ENCODE data around the gene FGF7.

Gene FGF7

DNA sequence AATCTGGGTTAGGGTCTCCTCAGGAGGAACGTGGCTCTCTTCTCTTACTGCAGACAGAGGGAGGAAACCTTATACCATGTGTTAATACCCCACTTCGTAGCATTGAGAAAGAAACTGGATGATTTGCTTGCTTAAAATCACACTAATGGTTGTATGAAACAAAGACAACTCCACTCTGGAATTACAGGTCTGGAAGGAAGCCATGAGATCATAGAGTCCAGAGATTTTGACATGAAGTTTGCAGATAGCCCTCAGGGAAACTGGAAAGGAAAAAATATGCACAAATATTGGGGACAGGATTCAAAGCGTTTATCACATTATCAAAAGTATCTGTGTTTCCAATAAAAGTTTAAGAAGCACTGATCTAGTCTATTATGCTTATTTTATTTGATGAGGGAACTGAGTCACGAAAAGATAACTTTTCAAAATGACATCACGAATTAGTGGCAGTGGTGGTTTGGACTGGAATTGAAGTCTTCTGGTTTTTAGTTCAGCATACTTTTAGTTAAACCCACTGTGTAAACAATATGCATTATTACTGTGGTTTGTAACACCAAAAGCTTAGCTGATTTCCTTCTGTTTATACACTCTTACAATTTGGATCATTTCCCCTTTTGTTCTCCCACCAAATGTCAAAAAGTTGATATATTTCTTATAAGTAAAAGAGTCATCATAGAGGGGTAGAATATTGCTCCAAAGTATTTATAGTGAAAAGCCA lies 16.8 kb downstream of the FGF7 start:
- no peaks in the 10 kb centered on the region for H3K36me3 ChIP-seq (ENCODE audit: insufficient read depth, low read length)
- H3K4me1 ChIP-seq (ENCODE audit: insufficient read depth, low read length) = peaks cover 12% of the 10 kb centered on the region; the same call in 1 of the 2 replicates
- no peaks in the 10 kb centered on the region for H3K9me3 ChIP-seq (ENCODE audit: insufficient read depth, low read depth, low read length)
- 97% methylated on average over 4 of the region's 5 CpGs for WGBS
- H3K27ac ChIP-seq (ENCODE audit: low read depth, low read length) = no peak overlapping the region
- H3K4me3 ChIP-seq (ENCODE audit: low read length) = no peak overlapping the region
- H3K27me3 ChIP-seq (ENCODE audit: insufficient read depth, low read length) = no peaks in the 10 kb centered on the region
- no peak overlapping the region for H3K9ac ChIP-seq (ENCODE audit: low read depth, low read length)

DNA sequence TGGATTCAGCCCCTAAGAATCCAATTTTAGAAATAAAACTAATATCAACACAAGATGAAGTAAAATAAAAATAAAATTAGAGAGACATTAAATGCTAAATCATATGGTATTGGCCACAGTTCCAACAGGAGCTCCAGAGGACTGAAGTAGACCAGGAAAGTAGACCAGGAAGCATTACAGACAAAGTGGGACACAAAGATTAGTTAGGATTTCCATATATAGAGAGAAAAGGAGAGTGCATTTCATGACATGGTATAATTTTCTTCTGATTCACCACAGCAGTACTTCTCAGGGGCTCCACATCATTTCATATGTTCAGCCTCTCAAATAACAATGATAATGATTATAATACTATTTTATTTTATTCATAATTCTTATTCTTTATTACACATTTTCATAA lies 18.3 kb downstream of the FGF7 start:
- no peaks in the 10 kb centered on the region for H3K36me3 ChIP-seq (ENCODE audit: insufficient read depth, low read length)
- no peak overlapping the region for H3K27ac ChIP-seq (ENCODE audit: low read depth, low read length)
- H3K9ac ChIP-seq (ENCODE audit: low read depth, low read length) = no peak overlapping the region
- no peak overlapping the region for H3K4me3 ChIP-seq (ENCODE audit: low read length)
- peaks cover 12% of the 10 kb centered on the region; the same call in 1 of the 2 replicates for H3K4me1 ChIP-seq (ENCODE audit: insufficient read depth, low read length)
- H3K27me3 ChIP-seq (ENCODE audit: insufficient read depth, low read length) = no peaks in the 10 kb centered on the region
- H3K9me3 ChIP-seq (ENCODE audit: insufficient read depth, low read depth, low read length) = no peaks in the 10 kb centered on the region

DNA sequence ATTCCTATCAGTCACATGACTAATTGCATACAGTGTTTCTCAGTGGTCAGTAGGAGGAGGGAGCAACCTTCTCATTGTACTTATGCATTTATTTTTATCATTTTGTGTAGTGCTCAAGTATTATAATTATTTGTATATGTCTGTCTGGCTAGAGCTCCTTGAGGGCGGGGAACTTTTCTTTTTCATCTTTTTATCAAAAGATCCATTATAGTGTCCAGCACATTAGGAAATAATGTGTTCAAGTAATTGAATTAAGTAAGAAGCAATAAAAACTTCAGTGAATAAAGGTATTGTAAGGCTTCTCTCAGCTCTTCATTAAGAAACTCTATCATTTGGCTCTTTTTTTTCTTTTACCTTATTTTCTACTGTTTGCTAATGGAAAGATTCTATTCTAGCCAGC lies 18.8 kb downstream of the FGF7 start:
- no peaks in the 10 kb centered on the region for H3K9me3 ChIP-seq (ENCODE audit: insufficient read depth, low read depth, low read length)
- H3K4me1 ChIP-seq (ENCODE audit: insufficient read depth, low read length) = peaks cover 12% of the 10 kb centered on the region; the same call in 1 of the 2 replicates
- H3K4me3 ChIP-seq (ENCODE audit: low read length) = no peak overlapping the region
- no CpG with 5 or more reads among the region's 1 CpG for WGBS
- H3K36me3 ChIP-seq (ENCODE audit: insufficient read depth, low read length) = no peaks in the 10 kb centered on the region
- H3K27ac ChIP-seq (ENCODE audit: low read depth, low read length) = no peak overlapping the region
- H3K9ac ChIP-seq (ENCODE audit: low read depth, low read length) = no peak overlapping the region
- no peaks in the 10 kb centered on the region for H3K27me3 ChIP-seq (ENCODE audit: insufficient read depth, low read length)

DNA sequence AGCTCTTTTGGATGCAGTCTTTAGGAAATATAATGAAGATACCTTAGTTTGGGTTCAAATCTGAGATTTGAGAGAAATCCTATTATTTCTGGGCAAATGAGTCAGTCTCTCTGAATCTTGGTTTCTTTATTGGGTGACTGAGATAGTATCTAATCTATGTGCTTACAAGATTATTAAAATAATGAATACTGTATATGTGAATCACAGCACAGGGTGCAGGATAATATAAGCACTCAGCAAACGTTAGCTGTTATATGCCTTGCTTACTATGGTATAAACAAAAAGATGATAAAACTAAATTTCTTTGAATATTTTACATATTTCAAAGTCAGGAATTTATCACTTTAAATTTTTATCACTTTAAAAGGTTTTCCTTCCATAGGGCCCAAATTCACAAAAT lies 29.6 kb downstream of the FGF7 start:
- no peaks in the 10 kb centered on the region for H3K4me1 ChIP-seq (ENCODE audit: insufficient read depth, low read length)
- WGBS = no CpG with 5 or more reads among the region's 1 CpG
- no peaks in the 10 kb centered on the region for H3K36me3 ChIP-seq (ENCODE audit: insufficient read depth, low read length)
- no peak overlapping the region for H3K27ac ChIP-seq (ENCODE audit: low read depth, low read length)
- no peak overlapping the region for H3K9ac ChIP-seq (ENCODE audit: low read depth, low read length)
- H3K9me3 ChIP-seq (ENCODE audit: insufficient read depth, low read depth, low read length) = no peaks in the 10 kb centered on the region
- no peaks in the 10 kb centered on the region for H3K27me3 ChIP-seq (ENCODE audit: insufficient read depth, low read length)
- H3K4me3 ChIP-seq (ENCODE audit: low read length) = no peak overlapping the region

DNA sequence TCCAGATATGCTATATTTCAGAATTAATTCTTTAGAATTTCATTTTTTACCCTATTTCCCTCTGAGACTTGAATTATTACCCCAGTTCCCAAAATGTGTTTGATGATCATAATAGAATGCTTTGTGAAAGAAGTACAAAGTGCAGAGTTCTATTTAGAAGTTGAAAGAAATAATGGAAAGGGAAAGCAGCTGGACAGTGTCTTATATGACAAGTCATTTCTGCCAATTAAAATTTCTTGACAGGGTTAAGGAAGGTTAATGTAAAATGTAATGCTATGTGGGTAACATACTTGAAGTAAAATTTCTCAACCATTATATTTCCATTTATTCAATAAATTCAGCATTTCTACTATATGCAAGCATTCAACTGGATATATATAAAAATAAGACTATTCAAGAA lies 33.1 kb downstream of the FGF7 start:
- Histone ChIP-seq H3K9ac (ENCODE audit: low read depth, low read length) (no peak overlapping the region), H3K27ac (ENCODE audit: low read depth, low read length) (no peak overlapping the region), H3K4me1 (ENCODE audit: insufficient read depth, low read length) (no peaks in the 10 kb centered on the region), H3K9me3 (ENCODE audit: insufficient read depth, low read depth, low read length) (no peaks in the 10 kb centered on the region), H3K36me3 (ENCODE audit: insufficient read depth, low read length) (no peaks in the 10 kb centered on the region), H3K4me3 (ENCODE audit: low read length) (no peak overlapping the region), H3K27me3 (ENCODE audit: insufficient read depth, low read length) (no peaks in the 10 kb centered on the region)

DNA sequence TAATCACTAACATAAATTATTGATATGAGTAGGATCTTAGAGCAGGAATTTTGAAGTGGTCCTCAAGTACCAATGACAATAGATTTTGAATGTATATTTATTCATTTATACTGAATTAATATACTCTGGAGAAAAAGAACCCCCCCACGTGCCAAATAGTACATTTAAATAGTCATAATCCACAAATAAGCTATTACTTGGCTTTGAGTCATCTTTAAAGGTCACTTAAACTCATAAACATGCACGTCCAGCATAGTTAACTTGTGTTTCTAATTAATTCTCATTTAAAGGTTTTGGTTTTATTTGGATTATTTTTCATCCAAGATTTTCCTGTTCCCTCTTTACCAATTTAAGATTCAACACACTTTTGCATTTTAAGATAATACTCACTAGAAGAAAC lies 35.1 kb downstream of the FGF7 start:
- Histone ChIP-seq H3K36me3 (ENCODE audit: insufficient read depth, low read length) (no peaks in the 10 kb centered on the region), H3K27ac (ENCODE audit: low read depth, low read length) (no peak overlapping the region), H3K4me1 (ENCODE audit: insufficient read depth, low read length) (no peaks in the 10 kb centered on the region), H3K9me3 (ENCODE audit: insufficient read depth, low read depth, low read length) (no peaks in the 10 kb centered on the region), H3K27me3 (ENCODE audit: insufficient read depth, low read length) (no peaks in the 10 kb centered on the region), H3K9ac (ENCODE audit: low read depth, low read length) (no peak overlapping the region), H3K4me3 (ENCODE audit: low read length) (no peak overlapping the region)
- WGBS = 36% methylated on average over 1 of the region's 2 CpGs

DNA sequence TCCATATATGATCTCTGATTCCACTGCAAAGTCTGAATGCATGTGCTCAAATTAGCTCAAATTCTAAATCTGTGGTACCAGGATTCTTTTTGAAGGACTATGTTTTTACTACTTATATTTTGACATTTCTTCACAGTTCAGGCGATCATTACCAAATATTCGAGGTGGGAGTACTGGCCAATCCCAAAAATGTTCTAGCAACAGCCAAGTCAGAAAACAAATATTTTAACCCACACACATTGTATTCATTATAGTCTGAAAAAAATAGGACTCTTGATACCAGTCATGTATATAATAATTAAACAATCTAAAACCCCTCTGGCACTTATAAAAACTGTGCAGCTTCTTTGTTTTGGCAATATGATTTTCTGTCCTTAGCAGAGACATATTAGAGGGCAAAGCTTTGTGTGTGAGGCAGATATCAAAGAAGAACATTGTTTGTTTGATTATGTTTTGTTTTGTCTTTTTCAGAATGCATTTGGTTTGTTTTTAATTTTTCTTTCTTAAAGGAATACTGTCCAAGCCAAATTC lies 37.4 kb downstream of the FGF7 start:
- H3K9ac ChIP-seq (ENCODE audit: low read depth, low read length) = no peak overlapping the region
- WGBS = 89% methylated on average over 2 of the region's 2 CpGs
- no peaks in the 10 kb centered on the region for H3K4me1 ChIP-seq (ENCODE audit: insufficient read depth, low read length)
- H3K36me3 ChIP-seq (ENCODE audit: insufficient read depth, low read length) = no peaks in the 10 kb centered on the region
- H3K9me3 ChIP-seq (ENCODE audit: insufficient read depth, low read depth, low read length) = no peaks in the 10 kb centered on the region
- H3K27ac ChIP-seq (ENCODE audit: low read depth, low read length) = no peak overlapping the region
- H3K27me3 ChIP-seq (ENCODE audit: insufficient read depth, low read length) = no peaks in the 10 kb centered on the region
- H3K4me3 ChIP-seq (ENCODE audit: low read length) = no peak overlapping the region

DNA sequence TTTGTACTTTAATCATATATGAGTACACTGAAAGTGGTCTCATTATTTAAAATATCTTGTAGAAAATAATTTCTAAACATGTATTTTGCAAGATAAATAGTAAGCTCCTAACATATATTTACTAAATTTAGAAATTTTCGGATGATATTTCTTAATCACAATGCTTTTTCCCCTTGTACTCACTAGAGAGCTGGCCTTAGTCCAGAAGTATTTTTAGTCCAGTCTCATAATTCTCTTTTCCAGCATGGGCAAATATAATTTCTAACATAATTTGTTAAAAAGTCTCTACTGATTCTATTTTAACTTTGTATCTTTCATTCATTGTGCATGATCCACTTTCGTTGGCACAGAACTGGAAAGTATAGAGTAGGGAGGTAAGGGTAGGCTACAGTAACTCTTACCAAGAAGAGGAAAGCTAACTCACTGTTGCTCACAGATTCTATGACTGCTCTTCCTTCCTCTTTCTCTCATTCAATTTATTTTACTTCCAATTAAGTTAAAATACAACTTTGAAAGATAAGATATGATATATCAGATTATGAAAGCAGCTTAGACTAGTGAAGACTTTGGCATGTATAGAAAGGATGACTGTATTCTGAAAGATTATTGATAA lies 39.3 kb downstream of the FGF7 start:
- no peak overlapping the region for H3K27ac ChIP-seq (ENCODE audit: low read depth, low read length)
- H3K27me3 ChIP-seq (ENCODE audit: insufficient read depth, low read length) = no peaks in the 10 kb centered on the region
- H3K36me3 ChIP-seq (ENCODE audit: insufficient read depth, low read length) = no peaks in the 10 kb centered on the region
- 88% methylated on average over 1 of the region's 2 CpGs for WGBS
- no peaks in the 10 kb centered on the region for H3K4me1 ChIP-seq (ENCODE audit: insufficient read depth, low read length)
- H3K4me3 ChIP-seq (ENCODE audit: low read length) = no peak overlapping the region
- H3K9me3 ChIP-seq (ENCODE audit: insufficient read depth, low read depth, low read length) = no peaks in the 10 kb centered on the region
- no peak overlapping the region for H3K9ac ChIP-seq (ENCODE audit: low read depth, low read length)

DNA sequence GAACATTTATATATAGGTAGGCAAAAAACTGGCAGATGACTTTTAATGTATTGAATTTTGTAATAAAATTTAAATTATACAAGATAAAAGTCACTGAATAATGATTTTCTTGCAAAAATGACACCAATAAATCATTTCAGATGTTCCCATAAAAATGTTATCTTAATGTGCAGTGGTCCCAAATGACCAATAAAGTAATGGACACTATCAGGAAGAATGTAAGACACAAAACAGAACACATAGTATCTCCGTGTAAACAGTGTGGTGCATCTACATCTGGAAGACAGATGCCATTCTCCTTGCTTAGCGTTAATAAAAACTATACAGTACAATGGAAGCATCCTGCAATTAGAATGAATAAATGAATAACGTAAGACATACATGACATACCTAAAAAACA lies 41.5 kb downstream of the FGF7 start:
- WGBS = 98% methylated on average over 2 of the region's 3 CpGs
- Histone ChIP-seq H3K36me3 (ENCODE audit: insufficient read depth, low read length) (no peaks in the 10 kb centered on the region), H3K4me1 (ENCODE audit: insufficient read depth, low read length) (no peaks in the 10 kb centered on the region), H3K27ac (ENCODE audit: low read depth, low read length) (no peak overlapping the region), H3K9ac (ENCODE audit: low read depth, low read length) (no peak overlapping the region), H3K4me3 (ENCODE audit: low read length) (no peak overlapping the region), H3K27me3 (ENCODE audit: insufficient read depth, low read length) (no peaks in the 10 kb centered on the region), H3K9me3 (ENCODE audit: insufficient read depth, low read depth, low read length) (no peaks in the 10 kb centered on the region)

DNA sequence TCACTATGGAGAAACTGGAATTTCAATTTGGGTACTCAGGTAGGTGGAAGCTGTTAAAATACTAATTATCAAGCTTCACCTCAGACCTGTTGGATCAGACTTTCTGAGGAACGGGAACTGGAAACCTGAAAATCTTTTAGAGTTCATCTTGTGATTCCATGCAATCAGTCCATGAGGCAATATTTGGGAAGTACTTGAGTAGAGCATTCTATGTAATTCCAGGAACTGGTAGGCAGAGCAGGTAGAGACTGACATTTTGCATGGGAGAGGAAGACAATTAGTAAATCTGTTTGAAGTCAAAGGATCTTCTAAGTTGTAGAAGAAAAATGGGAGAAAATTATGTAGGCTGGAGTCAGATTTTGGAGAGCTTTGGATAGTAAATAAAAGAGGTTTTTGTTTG lies 43.1 kb downstream of the FGF7 start:
- no peaks in the 10 kb centered on the region for H3K36me3 ChIP-seq (ENCODE audit: insufficient read depth, low read length)
- H3K9ac ChIP-seq (ENCODE audit: low read depth, low read length) = no peak overlapping the region
- no peaks in the 10 kb centered on the region for H3K9me3 ChIP-seq (ENCODE audit: insufficient read depth, low read depth, low read length)
- H3K27me3 ChIP-seq (ENCODE audit: insufficient read depth, low read length) = no peaks in the 10 kb centered on the region
- H3K27ac ChIP-seq (ENCODE audit: low read depth, low read length) = no peak overlapping the region
- H3K4me1 ChIP-seq (ENCODE audit: insufficient read depth, low read length) = no peaks in the 10 kb centered on the region
- no peak overlapping the region for H3K4me3 ChIP-seq (ENCODE audit: low read length)
- WGBS = 95% methylated on average over 1 of the region's 1 CpG

DNA sequence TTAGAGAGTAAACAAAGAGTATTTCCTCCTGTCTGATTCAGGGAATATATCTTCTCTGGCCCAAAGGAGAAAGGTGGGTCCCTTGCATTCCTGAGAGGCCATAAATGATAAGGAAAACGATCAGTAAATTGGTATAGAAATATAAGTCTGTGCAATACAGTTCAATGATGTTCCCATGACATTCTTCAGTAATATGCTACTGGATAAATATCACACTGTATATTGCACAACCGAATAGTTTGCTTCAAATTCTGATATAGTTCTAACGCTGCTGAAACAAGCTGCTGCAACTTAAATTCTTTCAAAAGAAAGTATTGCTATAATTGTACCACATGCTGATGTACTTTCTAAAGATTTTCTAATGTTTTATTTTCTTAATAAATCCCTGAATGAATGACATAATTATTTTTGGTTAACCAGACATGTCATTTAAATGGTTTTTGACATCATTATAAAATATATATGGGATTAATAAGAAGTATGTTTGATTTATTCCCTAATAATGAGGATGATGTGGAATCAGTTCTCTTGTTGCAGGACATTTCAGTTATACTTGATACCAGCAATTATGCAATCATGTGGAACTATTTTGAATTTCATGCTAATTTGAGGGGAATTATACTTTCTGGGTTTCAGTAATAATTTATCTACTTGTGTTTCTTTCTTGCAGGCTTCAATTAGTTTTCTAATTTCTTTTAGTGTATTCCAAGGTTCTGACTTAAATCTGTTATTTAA lies 44.9 kb downstream of the FGF7 start:
- Histone ChIP-seq H3K9me3 (ENCODE audit: insufficient read depth, low read depth, low read length) (no peaks in the 10 kb centered on the region), H3K27ac (ENCODE audit: low read depth, low read length) (no peak overlapping the region), H3K27me3 (ENCODE audit: insufficient read depth, low read length) (no peaks in the 10 kb centered on the region), H3K36me3 (ENCODE audit: insufficient read depth, low read length) (no peaks in the 10 kb centered on the region), H3K4me1 (ENCODE audit: insufficient read depth, low read length) (no peaks in the 10 kb centered on the region), H3K4me3 (ENCODE audit: low read length) (no peak overlapping the region), H3K9ac (ENCODE audit: low read depth, low read length) (no peak overlapping the region)
- WGBS = 87% methylated on average over 3 of the region's 3 CpGs

All from HUES64 (cell line).